HepG2 (cell line): ENCODE data around the gene MRPL28. TPM values are rescaled to one million over a fixed set of nuclear protein-coding genes. Genes with fewer than 3 reads are reported as not detected.

ENCODE experiments used
- AKAP8 ChIP-seq: sonication (generic); formaldehyde crosslinking; IDR thresholded peaks from 2 replicates; pipeline ENCODE4 v1.5.1; 2020; ENCODE audit warnings: mild to moderate bottlenecking, missing genetic modification reagents
- ARID2 ChIP-seq: sonication (generic); formaldehyde crosslinking; IDR thresholded peaks from 2 replicates; pipeline ENCODE4 v1.8.1; 2022; ENCODE audit warnings: mild to moderate bottlenecking, missing genetic modification reagents, borderline replicate concordance
- CHD4 ChIP-seq: fragments of 200-600 bp; sonication (generic); IDR thresholded peaks from 2 replicates; pipeline ENCODE4 v1.7.0; 2017; ENCODE audit warnings: mild to moderate bottlenecking, low read length, borderline replicate concordance
- ESRRA ChIP-seq: sonication (generic); formaldehyde crosslinking; IDR thresholded peaks from 2 replicates; pipeline ENCODE4 v1.5.1; 2020; ENCODE audit warnings: mild to moderate bottlenecking, low read depth, missing genetic modification reagents
- FOXM1 ChIP-seq: sonication (generic); formaldehyde crosslinking; IDR thresholded peaks from 2 replicates; pipeline ENCODE4 v1.5.0; 2020; ENCODE audit warnings: missing genetic modification reagents
- IRF9 ChIP-seq: sonication (generic); formaldehyde crosslinking; IDR thresholded peaks from 2 replicates; pipeline ENCODE4 v1.8.0; 2022; ENCODE audit warnings: missing genetic modification reagents, mild to moderate bottlenecking, borderline replicate concordance
- JUND ChIP-seq: sonication (generic); formaldehyde crosslinking; IDR thresholded peaks from 2 replicates; pipeline ENCODE4 v1.8.0; 2022; ENCODE audit warnings: mild to moderate bottlenecking, missing genetic modification reagents
- KDM6A ChIP-seq: IDR thresholded peaks from 2 replicates; pipeline ENCODE4 v1.6.1; 2016; ENCODE audit warnings: low read depth
- MAFK ChIP-seq, 2 experiments: IDR thresholded peaks in 1 of 2; conservative IDR thresholded peaks in 1 of 2; 2 replicates each; pipeline ENCODE4 v1.6.1; 2011; ENCODE audit warnings: improper control_type of control experiment in 2 of 2, low read length in 2 of 2
- MATR3 ChIP-seq: sonication (generic); formaldehyde crosslinking; IDR thresholded peaks from 2 replicates; pipeline ENCODE4 v1.4.0; 2020; ENCODE audit warnings: missing genetic modification reagents
- NPAS2 ChIP-seq: sonication (generic); formaldehyde crosslinking; IDR thresholded peaks from 2 replicates; pipeline ENCODE4 v1.8.0; 2022; ENCODE audit warnings: mild to moderate bottlenecking, missing genetic modification reagents, borderline replicate concordance
- NR2C2 ChIP-seq: sonication (generic); formaldehyde crosslinking; IDR thresholded peaks from 2 replicates; pipeline ENCODE4 v1.4.0; 2020; ENCODE audit warnings: missing genetic modification reagents, mild to moderate bottlenecking, moderate library complexity, borderline replicate concordance
- PBX2 ChIP-seq: IDR thresholded peaks from 2 replicates; pipeline ENCODE4 v1.6.1; 2016; ENCODE audit warnings: control low read depth
- PHB2 ChIP-seq: fragments of 450-650 bp; IDR thresholded peaks from 2 replicates; pipeline ENCODE4 v1.6.1; 2018; ENCODE audit not compliant: partially characterized antibody
- PLSCR1 ChIP-seq: sonication (generic); formaldehyde crosslinking; IDR thresholded peaks from 2 replicates; pipeline ENCODE4 v1.5.0; 2020; ENCODE audit warnings: missing genetic modification reagents, mild to moderate bottlenecking, borderline replicate concordance
- RARG ChIP-seq: sonication (generic); formaldehyde crosslinking; IDR thresholded peaks from 2 replicates; pipeline ENCODE4 v1.4.0; 2020; ENCODE audit warnings: low read depth, mild to moderate bottlenecking, missing genetic modification reagents
- RFX3 ChIP-seq: IDR thresholded peaks from 2 replicates; pipeline ENCODE4 v1.6.1; 2016; ENCODE audit warnings: missing biosample characterization, missing genetic modification reagents
- RFX5 ChIP-seq: IDR thresholded peaks from 2 replicates; pipeline ENCODE4 v1.6.1; 2011; ENCODE audit warnings: low read depth, low read length, improper control_type of control experiment
- TOPORS ChIP-seq: sonication (generic); formaldehyde crosslinking; IDR thresholded peaks from 2 replicates; pipeline ENCODE4 v1.8.0; 2023; ENCODE audit warnings: mild to moderate bottlenecking, missing genetic modification reagents
- ZFP36L2 ChIP-seq: sonication (generic); formaldehyde crosslinking; IDR thresholded peaks from 2 replicates; pipeline ENCODE4 v1.4.0; 2020; ENCODE audit warnings: missing genetic modification reagents
- ZFYVE20 ChIP-seq: sonication (generic); formaldehyde crosslinking; IDR thresholded peaks from 2 replicates; pipeline ENCODE4 v1.8.0; 2023; ENCODE audit warnings: low read depth, mild to moderate bottlenecking, moderate library complexity, missing genetic modification reagents, borderline replicate concordance
- ZKSCAN1 ChIP-seq: fragments of 150-350 bp; IDR thresholded peaks from 2 replicates; pipeline ENCODE4 v1.6.1; 2014; ENCODE audit warnings: low read length
- ZNF10 ChIP-seq: sonication (generic); formaldehyde crosslinking; IDR thresholded peaks from 2 replicates; pipeline ENCODE4 v1.4.0; 2020; ENCODE audit warnings: mild to moderate bottlenecking, low read depth, missing genetic modification reagents, borderline replicate concordance
- ZNF24 ChIP-seq: fragments of 450-650 bp; IDR thresholded peaks from 2 replicates; pipeline ENCODE4 v1.6.1; 2017; ENCODE audit warnings: antibody characterized with exemption, mild to moderate bottlenecking
- ZNF44 ChIP-seq: sonication (generic); formaldehyde crosslinking; IDR thresholded peaks from 2 replicates; pipeline ENCODE4 v1.5.1; 2020; ENCODE audit warnings: mild to moderate bottlenecking, missing genetic modification reagents
- ZNF503 ChIP-seq: sonication (generic); formaldehyde crosslinking; IDR thresholded peaks from 2 replicates; pipeline ENCODE4 v1.4.0; 2020; ENCODE audit warnings: missing genetic modification reagents
- ZZZ3 ChIP-seq: sonication (generic); formaldehyde crosslinking; IDR thresholded peaks from 2 replicates; pipeline ENCODE4 v1.4.0; 2020; ENCODE audit warnings: missing genetic modification reagents, mild to moderate bottlenecking, borderline replicate concordance
- polyA plus RNA-seq, 8 experiments: library from polyadenylated mRNA; depleted of rRNA in 3 of 8; stranded (reverse) in 7 of 8; unstranded in 1 of 8; fragments of >200 nt; fragmentation: Illumina TruSeq in 4 of 8; extraction: Trizol in 4 of 8; gene quantifications; 2 replicates each; pipeline versions ENCODE4 v1.2.1 to v1.2.3, GENCODE V29; 2011 to 2016; ENCODE audit warnings: low read depth in 4 of 8, missing spikeins in 1 of 8, mixed read lengths in 1 of 8; ENCODE audit not compliant: insufficient read depth in 1 of 8
- total RNA-seq, 5 experiments: library from RNA; depleted of rRNA; stranded (reverse); fragments of >200 nt; fragmentation: Illumina TruSeq; extraction: Trizol; gene quantifications; 2 replicates each; pipeline ENCODE4 v1.2.3, GENCODE V29; 2016; ENCODE audit warnings: low read depth in 1 of 5

Gene MRPL28
- total and polyA plus RNA-seq, 2 of the 13 experiments (the other 11 are each of a cell fraction or from before 2014, with no cell fraction given) = 114 to 135 TPM

- TF ChIP-seq MATR3 (CRISPR knock-in tag) (no peak), NPAS2 (CRISPR knock-in tag) (no peak), MAFK (conservative IDR thresholded peaks at IDR 0.05 in 1 of 2, IDR thresholded peaks at IDR 0.05 in 1 of 2; ENCODE audit: low read length in 2 of 2) (no peak), IRF9 (CRISPR knock-in tag) (no peak), ARID2 (CRISPR knock-in tag) (no peak), ZZZ3 (CRISPR knock-in tag) (no peak), FOXM1 (no peak), RFX3 (no peak), ESRRA (CRISPR knock-in tag) (peak; percentile 92), RFX5 (no peak), JUND (CRISPR knock-in tag) (0 out of 2 replicates have a peak, but pooled peaks have one; percentile 30), PBX2 (no peak), PLSCR1 (CRISPR knock-in tag) (no peak), ZNF10 (CRISPR knock-in tag) (no peak), ZNF44 (CRISPR knock-in tag) (no peak), NR2C2 (CRISPR knock-in tag) (0 out of 2 replicates have a peak, but pooled peaks have one; percentile 36), ZFYVE20 (CRISPR knock-in tag) (no peak), PHB2 (no peak), KDM6A (CRISPR knock-in tag) (no peak), ZFP36L2 (CRISPR knock-in tag) (no peak), ZNF503 (no peak), ZKSCAN1 (0 out of 2 replicates have a peak, but pooled peaks have one; percentile 36), ZNF24 (no peak), TOPORS (CRISPR knock-in tag) (peak; percentile 70; the same call in 1 of the 2 replicates), RARG (CRISPR knock-in tag) (no peak), AKAP8 (CRISPR knock-in tag) (no peak; the same call in 1 of the 2 replicates), CHD4 (no peak)
These were observed 8.3 kb downstream of the MRPL28 start (continued) for GRCh38 chr16:361872-362701.
